NCI-H526 (cell line): ENCODE results near the gene ZNF319.
"Not testable (repeated sequence)": the region's sequence is repeated elsewhere in the genome, so short reads cannot be mapped to it uniquely, and the experiment has no call there.

Experiments used
- DNase-seq, 2 experiments: peaks; one replicate each; lab custom pipeline; 2025; lab: John Stamatoyannopoulos, UW

The ZNF319 gene

GRCh38 chr16:58021661-58022551, 21.4 kb upstream of the ZNF319 start:
- no peak for DNase-seq

- peak in 1 of 2 experiments; percentile 30 for DNase-seq
Observed at GRCh38 chr16:58020628-58021521, 20.4 kb upstream of the ZNF319 start.

GRCh38 chr16:58019866-58020538, 19.5 kb upstream of the ZNF319 start:
- no peak for DNase-seq

GRCh38 chr16:58018803-58019202, 18.3 kb upstream of the ZNF319 start:
- DNase-seq: no peak

- DNase-seq: no peak
Observed at GRCh38 chr16:58016840-58017446, 16.5 kb upstream of the ZNF319 start.

GRCh38 chr16:58013201-58013956, 12.9 kb upstream of the ZNF319 start:
- no peak for DNase-seq

- DNase-seq: no peak
Observed at GRCh38 chr16:58012481-58012880, 12.0 kb upstream of the ZNF319 start.

GRCh38 chr16:58011652-58012051, 11.2 kb upstream of the ZNF319 start:
- DNase-seq: no peak

- DNase-seq: no peak
Observed at GRCh38 chr16:58010886-58011285, 10.4 kb upstream of the ZNF319 start.

GRCh38 chr16:58009856-58010416, 9.5 kb upstream of the ZNF319 start:
- DNase-seq: no peak

- not testable (repeated sequence) for DNase-seq
Observed at GRCh38 chr16:58004736-58005135, 4.3 kb upstream of the ZNF319 start.

GRCh38 chr16:58002936-58003335, 2.5 kb upstream of the ZNF319 start:
- no peak for DNase-seq

- DNase-seq: no peak
Observed at GRCh38 chr16:58002416-58002800, 1.9 kb upstream of the ZNF319 start.

- DNase-seq: no peak
Observed at GRCh38 chr16:58001781-58002415, 1.4 kb upstream of the ZNF319 start.

GRCh38 chr16:58000706-58001676, 519 bp upstream of the ZNF319 start, which contains the start of gene USB1:
USB1 (plus strand) TSS chr16:58001407; CDS start chr16:58001484, 77 bp downstream.
- peak; percentile 16 to 72 for DNase-seq

GRCh38 chr16:57999366-57999970, 1.0 kb downstream of the ZNF319 start:
- no peak for DNase-seq

- DNase-seq: no peak
Observed at GRCh38 chr16:57998992-57999365, 1.5 kb downstream of the ZNF319 start.

GRCh38 chr16:57998486-57998885, 2.0 kb downstream of the ZNF319 start:
- no peak for DNase-seq
